GM23338 (cell line): ENCODE results near the gene CNGA1. TPM values are rescaled to one million over a fixed set of nuclear protein-coding genes. Genes with fewer than 3 reads are reported as not detected.

Source experiments
- ATAC-seq: fragments of 200-7000 bp; cut with Tn5 transposase; 3 replicates; pipeline ENCODE4 v1.9.1; 2020
- DNase-seq: peaks from one replicate; pipeline ENCODE4 v3.0.0-alpha.2; 2015; ENCODE audit warnings: low spot score
- H2AFZ ChIP-seq: fragments of 200-600 bp; sonication (generic); 2 replicates; pipeline ENCODE4 v1.8.0; 2016; ENCODE audit warnings: antibody characterized with exemption, mild to moderate bottlenecking, moderate library complexity
- H3F3A ChIP-seq: fragments of 200-600 bp; sonication (generic); replicated peaks from 2 replicates; pipeline ENCODE4 v1.8.0; 2017; ENCODE audit warnings: antibody characterized with exemption, mixed run types, low read depth
- H3K27ac ChIP-seq: fragments of 200-600 bp; sonication (generic); 2 replicates; pipeline ENCODE4 v1.6.1; 2016; ENCODE audit warnings: low read depth
- H3K27me3 ChIP-seq: fragments of 200-600 bp; sonication (generic); 2 replicates; pipeline ENCODE4 v1.8.0; 2016; ENCODE audit warnings: mild to moderate bottlenecking, mixed run types, moderate library complexity; ENCODE audit not compliant: insufficient read depth
- H3K36me3 ChIP-seq: fragments of 200-600 bp; sonication (generic); 2 replicates; pipeline ENCODE4 v1.8.0; 2016; ENCODE audit warnings: mild to moderate bottlenecking; ENCODE audit not compliant: insufficient read depth
- H3K4me1 ChIP-seq: fragments of 200-600 bp; sonication (generic); 2 replicates; pipeline ENCODE4 v1.8.0; 2016; ENCODE audit warnings: mild to moderate bottlenecking, moderate library complexity; ENCODE audit not compliant: insufficient read depth
- H3K4me2 ChIP-seq: fragments of 200-600 bp; sonication (generic); 2 replicates; pipeline ENCODE4 v1.7.1; 2017; ENCODE audit warnings: mixed run types
- H3K4me3 ChIP-seq: fragments of 200-600 bp; sonication (generic); 2 replicates; pipeline ENCODE4 v1.6.1; 2016; ENCODE audit warnings: mixed run types
- H3K79me2 ChIP-seq: fragments of 200-600 bp; sonication (generic); replicated peaks from 2 replicates; pipeline ENCODE4 v1.8.0; 2017; ENCODE audit warnings: mild to moderate bottlenecking; ENCODE audit not compliant: insufficient read depth
- H3K9me2 ChIP-seq: fragments of 200-600 bp; sonication (generic); 2 replicates; pipeline ENCODE4 v1.8.0; 2017; ENCODE audit not compliant: insufficient read depth
- H4K20me1 ChIP-seq: fragments of 200-600 bp; sonication (generic); replicated peaks from 2 replicates; pipeline ENCODE4 v1.8.0; 2017; ENCODE audit warnings: mild to moderate bottlenecking; ENCODE audit not compliant: insufficient read depth
- H3K27ac Mint-ChIP-seq: 2 replicates; pipeline ENCODE4 v1.8.0; 2020; ENCODE audit warnings: inconsistent platforms, mild to moderate bottlenecking, moderate library complexity, mixed read lengths
- H3K27me3 Mint-ChIP-seq: 3 replicates; pipeline ENCODE4 v1.8.0; 2022; ENCODE audit warnings: low read depth, mild to moderate bottlenecking, moderate library complexity, mixed read lengths, inconsistent platforms; ENCODE audit not compliant: insufficient read depth, poor library complexity
- H3K36me3 Mint-ChIP-seq: 3 replicates; pipeline ENCODE4 v1.8.0; 2021; ENCODE audit warnings: low read depth, mild to moderate bottlenecking, inconsistent platforms, moderate library complexity, mixed read lengths
- H3K4me1 Mint-ChIP-seq: 3 replicates; pipeline ENCODE4 v1.8.0; 2020; ENCODE audit warnings: mild to moderate bottlenecking, inconsistent platforms, mixed read lengths
- H3K4me3 Mint-ChIP-seq: 3 replicates; pipeline ENCODE4 v1.8.0; 2021; ENCODE audit warnings: moderate library complexity, mild to moderate bottlenecking, inconsistent platforms, mixed read lengths
- H3K9me3 Mint-ChIP-seq: 3 replicates; pipeline ENCODE4 v1.8.0; 2020; ENCODE audit warnings: moderate library complexity, mild to moderate bottlenecking, inconsistent platforms, mixed read lengths
- CREB1 ChIP-seq: fragments of 250-450 bp; sonication (Bioruptor Pico); IDR thresholded peaks from 2 replicates; pipeline ENCODE4 v1.5.0; 2020; ENCODE audit warnings: low read depth, mild to moderate bottlenecking, moderate library complexity
- EZH2phosphoT487 ChIP-seq: fragments of 200-600 bp; sonication (generic); IDR thresholded peaks from one replicate; pipeline ENCODE4 v1.8.1; 2018; ENCODE audit warnings: antibody characterized with exemption; ENCODE audit not compliant: unreplicated experiment
- JUNB ChIP-seq: IDR thresholded peaks from one replicate; pipeline ENCODE4 v1.6.1; 2016; ENCODE audit warnings: antibody characterized with exemption; ENCODE audit not compliant: unreplicated experiment
- ZNF114 ChIP-seq: fragments of 250-450 bp; sonication (Bioruptor Pico); IDR thresholded peaks from 2 replicates; pipeline ENCODE4 v1.5.0; 2020; ENCODE audit warnings: mild to moderate bottlenecking, moderate library complexity
- ZNF331 ChIP-seq: fragments of 250-450 bp; sonication (Bioruptor Pico); IDR thresholded peaks from 2 replicates; pipeline ENCODE4 v1.5.0; 2020; ENCODE audit warnings: low read depth, mild to moderate bottlenecking, moderate library complexity
- polyA plus RNA-seq: library from polyadenylated mRNA; unstranded; fragments of >200 nt; fragmentation: Nextera tagmentation; extraction: Ambion mirVana; gene quantifications from 2 replicates; pipeline ENCODE4 v1.2.1, GENCODE V29; 2016
- total RNA-seq: library from RNA; depleted of rRNA; stranded (reverse); fragments of >200 nt; shearing (Covaris generic); gene quantifications from 2 replicates; pipeline ENCODE4 v1.2.3, GENCODE V29; 2014
- TF ChIP-seq, protein P1 (sequence below): fragments of 250-450 bp; sonication (Bioruptor Pico); IDR thresholded peaks from 2 replicates; pipeline ENCODE4 v1.5.0; 2020; ENCODE audit warnings: mild to moderate bottlenecking, moderate library complexity
- TF ChIP-seq, protein P2 (sequence below): IDR thresholded peaks from one replicate; pipeline ENCODE4 v1.6.1; 2018; ENCODE audit warnings: antibody characterized with exemption; ENCODE audit not compliant: unreplicated experiment
- TF ChIP-seq, protein P3 (sequence below), 2 experiments: fragments of 200-600 bp in 1 of 2; sonication (generic) in 1 of 2; conservative IDR thresholded peaks; 2 replicates each; pipeline versions ENCODE4 v1.5.1 to v1.6.1; 2016 to 2017; ENCODE audit warnings: antibody characterized with exemption in 2 of 2, low read depth in 2 of 2, mild to moderate bottlenecking in 2 of 2, moderate library complexity in 1 of 2

CNGA1 gene
- total and polyA plus RNA-seq, 2 experiments from 2014 or later, result 3.3 to 4.9 TPM

DNA sequence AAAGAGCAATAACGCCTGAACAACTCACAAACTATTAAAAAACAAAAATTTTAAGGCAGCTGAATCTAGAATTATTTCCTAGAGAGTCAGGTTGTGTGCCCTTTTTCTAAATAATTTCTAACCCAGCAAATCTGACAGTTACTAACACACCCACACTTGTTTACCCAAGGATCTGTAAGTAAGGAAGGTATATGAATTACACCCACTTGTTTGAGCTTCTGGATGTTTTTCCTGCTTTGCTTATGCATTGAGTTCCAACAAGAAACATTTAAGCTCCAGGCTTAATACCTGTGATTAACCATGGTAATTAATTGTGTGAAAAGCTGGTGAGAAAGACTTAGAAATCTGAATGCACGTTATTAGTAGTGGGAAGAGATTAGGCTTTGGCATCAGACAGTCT lies 1.6 kb upstream of the CNGA1 start (continued):
- TF ChIP-seq, protein P1, sequence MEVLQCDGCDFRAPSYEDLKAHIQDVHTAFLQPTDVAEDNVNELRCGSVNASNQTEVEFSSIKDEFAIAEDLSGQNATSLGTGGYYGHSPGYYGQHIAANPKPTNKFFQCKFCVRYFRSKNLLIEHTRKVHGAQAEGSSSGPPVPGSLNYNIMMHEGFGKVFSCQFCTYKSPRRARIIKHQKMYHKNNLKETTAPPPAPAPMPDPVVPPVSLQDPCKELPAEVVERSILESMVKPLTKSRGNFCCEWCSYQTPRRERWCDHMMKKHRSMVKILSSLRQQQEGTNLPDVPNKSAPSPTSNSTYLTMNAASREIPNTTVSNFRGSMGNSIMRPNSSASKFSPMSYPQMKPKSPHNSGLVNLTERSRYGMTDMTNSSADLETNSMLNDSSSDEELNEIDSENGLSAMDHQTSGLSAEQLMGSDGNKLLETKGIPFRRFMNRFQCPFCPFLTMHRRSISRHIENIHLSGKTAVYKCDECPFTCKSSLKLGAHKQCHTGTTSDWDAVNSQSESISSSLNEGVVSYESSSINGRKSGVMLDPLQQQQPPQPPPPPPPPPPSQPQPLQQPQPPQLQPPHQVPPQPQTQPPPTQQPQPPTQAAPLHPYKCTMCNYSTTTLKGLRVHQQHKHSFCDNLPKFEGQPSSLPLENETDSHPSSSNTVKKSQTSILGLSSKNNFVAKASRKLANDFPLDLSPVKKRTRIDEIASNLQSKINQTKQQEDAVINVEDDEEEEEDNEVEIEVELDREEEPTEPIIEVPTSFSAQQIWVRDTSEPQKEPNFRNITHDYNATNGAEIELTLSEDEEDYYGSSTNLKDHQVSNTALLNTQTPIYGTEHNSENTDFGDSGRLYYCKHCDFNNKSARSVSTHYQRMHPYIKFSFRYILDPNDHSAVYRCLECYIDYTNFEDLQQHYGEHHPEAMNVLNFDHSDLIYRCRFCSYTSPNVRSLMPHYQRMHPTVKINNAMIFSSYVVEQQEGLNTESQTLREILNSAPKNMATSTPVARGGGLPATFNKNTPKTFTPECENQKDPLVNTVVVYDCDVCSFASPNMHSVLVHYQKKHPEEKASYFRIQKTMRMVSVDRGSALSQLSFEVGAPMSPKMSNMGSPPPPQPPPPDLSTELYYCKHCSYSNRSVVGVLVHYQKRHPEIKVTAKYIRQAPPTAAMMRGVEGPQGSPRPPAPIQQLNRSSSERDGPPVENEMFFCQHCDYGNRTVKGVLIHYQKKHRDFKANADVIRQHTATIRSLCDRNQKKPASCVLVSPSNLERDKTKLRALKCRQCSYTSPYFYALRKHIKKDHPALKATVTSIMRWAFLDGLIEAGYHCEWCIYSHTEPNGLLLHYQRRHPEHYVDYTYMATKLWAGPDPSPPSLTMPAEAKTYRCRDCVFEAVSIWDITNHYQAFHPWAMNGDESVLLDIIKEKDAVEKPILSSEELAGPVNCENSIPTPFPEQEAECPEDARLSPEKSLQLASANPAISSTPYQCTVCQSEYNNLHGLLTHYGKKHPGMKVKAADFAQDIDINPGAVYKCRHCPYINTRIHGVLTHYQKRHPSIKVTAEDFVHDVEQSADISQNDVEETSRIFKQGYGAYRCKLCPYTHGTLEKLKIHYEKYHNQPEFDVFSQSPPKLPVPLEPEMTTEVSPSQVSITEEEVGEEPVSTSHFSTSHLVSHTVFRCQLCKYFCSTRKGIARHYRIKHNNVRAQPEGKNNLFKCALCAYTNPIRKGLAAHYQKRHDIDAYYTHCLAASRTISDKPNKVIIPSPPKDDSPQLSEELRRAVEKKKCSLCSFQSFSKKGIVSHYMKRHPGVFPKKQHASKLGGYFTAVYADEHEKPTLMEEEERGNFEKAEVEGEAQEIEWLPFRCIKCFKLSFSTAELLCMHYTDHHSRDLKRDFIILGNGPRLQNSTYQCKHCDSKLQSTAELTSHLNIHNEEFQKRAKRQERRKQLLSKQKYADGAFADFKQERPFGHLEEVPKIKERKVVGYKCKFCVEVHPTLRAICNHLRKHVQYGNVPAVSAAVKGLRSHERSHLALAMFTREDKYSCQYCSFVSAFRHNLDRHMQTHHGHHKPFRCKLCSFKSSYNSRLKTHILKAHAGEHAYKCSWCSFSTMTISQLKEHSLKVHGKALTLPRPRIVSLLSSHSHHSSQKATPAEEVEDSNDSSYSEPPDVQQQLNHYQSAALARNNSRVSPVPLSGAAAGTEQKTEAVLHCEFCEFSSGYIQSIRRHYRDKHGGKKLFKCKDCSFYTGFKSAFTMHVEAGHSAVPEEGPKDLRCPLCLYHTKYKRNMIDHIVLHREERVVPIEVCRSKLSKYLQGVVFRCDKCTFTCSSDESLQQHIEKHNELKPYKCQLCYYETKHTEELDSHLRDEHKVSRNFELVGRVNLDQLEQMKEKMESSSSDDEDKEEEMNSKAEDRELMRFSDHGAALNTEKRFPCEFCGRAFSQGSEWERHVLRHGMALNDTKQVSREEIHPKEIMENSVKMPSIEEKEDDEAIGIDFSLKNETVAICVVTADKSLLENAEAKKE (CRISPR knock-in tag), result no peak
- TF ChIP-seq ZNF331 (CRISPR knock-in tag) (no peak), CREB1 (no peak)
- TF ChIP-seq, protein P2, sequence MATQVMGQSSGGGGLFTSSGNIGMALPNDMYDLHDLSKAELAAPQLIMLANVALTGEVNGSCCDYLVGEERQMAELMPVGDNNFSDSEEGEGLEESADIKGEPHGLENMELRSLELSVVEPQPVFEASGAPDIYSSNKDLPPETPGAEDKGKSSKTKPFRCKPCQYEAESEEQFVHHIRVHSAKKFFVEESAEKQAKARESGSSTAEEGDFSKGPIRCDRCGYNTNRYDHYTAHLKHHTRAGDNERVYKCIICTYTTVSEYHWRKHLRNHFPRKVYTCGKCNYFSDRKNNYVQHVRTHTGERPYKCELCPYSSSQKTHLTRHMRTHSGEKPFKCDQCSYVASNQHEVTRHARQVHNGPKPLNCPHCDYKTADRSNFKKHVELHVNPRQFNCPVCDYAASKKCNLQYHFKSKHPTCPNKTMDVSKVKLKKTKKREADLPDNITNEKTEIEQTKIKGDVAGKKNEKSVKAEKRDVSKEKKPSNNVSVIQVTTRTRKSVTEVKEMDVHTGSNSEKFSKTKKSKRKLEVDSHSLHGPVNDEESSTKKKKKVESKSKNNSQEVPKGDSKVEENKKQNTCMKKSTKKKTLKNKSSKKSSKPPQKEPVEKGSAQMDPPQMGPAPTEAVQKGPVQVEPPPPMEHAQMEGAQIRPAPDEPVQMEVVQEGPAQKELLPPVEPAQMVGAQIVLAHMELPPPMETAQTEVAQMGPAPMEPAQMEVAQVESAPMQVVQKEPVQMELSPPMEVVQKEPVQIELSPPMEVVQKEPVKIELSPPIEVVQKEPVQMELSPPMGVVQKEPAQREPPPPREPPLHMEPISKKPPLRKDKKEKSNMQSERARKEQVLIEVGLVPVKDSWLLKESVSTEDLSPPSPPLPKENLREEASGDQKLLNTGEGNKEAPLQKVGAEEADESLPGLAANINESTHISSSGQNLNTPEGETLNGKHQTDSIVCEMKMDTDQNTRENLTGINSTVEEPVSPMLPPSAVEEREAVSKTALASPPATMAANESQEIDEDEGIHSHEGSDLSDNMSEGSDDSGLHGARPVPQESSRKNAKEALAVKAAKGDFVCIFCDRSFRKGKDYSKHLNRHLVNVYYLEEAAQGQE, result no peak

DNA sequence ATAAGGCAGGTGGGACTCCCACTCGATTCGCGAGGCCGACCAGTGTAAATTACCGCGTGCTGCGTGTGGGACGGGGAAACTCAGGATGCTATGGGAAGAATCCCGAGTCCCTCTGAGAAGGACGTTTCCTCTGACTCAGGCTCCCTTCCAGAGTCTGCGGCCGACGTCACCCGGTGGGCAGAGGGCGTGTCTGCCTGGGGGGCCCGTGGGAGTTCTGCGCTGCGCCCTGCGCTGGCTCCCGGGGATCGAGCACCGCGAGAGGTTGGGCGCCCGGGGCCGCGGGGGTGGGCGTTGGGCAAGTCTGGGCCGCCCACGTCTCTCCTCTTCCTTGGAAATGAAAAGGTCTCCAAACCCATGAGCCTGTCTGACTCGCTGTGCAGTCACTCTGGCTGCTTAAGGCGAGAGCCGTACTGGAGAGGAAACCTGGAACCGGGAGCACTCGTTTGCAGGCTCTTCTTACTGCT lies 659 bp upstream of the CNGA1 start:
- Histone ChIP-seq H3K4me1 (peaks cover 14% of the 10 kb centered on the region; the same call in 1 of the 2 replicates), H3K36me3 (no peaks in the 10 kb centered on the region), H3K27me3 (peaks cover 17% of the 10 kb centered on the region), H2AFZ (peak overlapping the region; percentile 99), H3K27ac (no peak overlapping the region), H3K79me2 (peaks cover 24% of the 10 kb centered on the region), H3K4me3 (peak overlapping the region; percentile 97), H3F3A (peaks cover 5% of the 10 kb centered on the region; the same call in 1 of the 2 replicates), H3K9me2 (peaks cover 8% of the 10 kb centered on the region; the same call in 1 of the 2 replicates), H3K4me2 (peak overlapping the region; percentile 98), H4K20me1 (peaks cover 7% of the 10 kb centered on the region)
- peaks cover 10% of the 10 kb centered on the region for H3K27me3 Mint-ChIP-seq
- H3K27ac Mint-ChIP-seq, result peak overlapping the region; percentile 56; the same call in 1 of the 2 replicates
- H3K4me1 Mint-ChIP-seq, result peaks cover 11% of the 10 kb centered on the region
- peak overlapping the region; percentile 92 for H3K4me3 Mint-ChIP-seq
- H3K9me3 Mint-ChIP-seq, result peaks cover 2% of the 10 kb centered on the region; the same call in 1 of the 3 replicates
- TF ChIP-seq, protein P3, sequence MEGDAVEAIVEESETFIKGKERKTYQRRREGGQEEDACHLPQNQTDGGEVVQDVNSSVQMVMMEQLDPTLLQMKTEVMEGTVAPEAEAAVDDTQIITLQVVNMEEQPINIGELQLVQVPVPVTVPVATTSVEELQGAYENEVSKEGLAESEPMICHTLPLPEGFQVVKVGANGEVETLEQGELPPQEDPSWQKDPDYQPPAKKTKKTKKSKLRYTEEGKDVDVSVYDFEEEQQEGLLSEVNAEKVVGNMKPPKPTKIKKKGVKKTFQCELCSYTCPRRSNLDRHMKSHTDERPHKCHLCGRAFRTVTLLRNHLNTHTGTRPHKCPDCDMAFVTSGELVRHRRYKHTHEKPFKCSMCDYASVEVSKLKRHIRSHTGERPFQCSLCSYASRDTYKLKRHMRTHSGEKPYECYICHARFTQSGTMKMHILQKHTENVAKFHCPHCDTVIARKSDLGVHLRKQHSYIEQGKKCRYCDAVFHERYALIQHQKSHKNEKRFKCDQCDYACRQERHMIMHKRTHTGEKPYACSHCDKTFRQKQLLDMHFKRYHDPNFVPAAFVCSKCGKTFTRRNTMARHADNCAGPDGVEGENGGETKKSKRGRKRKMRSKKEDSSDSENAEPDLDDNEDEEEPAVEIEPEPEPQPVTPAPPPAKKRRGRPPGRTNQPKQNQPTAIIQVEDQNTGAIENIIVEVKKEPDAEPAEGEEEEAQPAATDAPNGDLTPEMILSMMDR (conservative IDR thresholded peaks at IDR 0.05; ENCODE audit: low read depth in 2 of 2), result no peak
- TF ChIP-seq JUNB, result no peak
- TF ChIP-seq ZNF114, result no peak
- no peak for TF ChIP-seq EZH2phosphoT487
- TF ChIP-seq CREB1, result peak; percentile 52; the same call in 1 of the 2 replicates
- peak; percentile 66 for ATAC-seq
- DNase-seq, result peak; percentile 73
- H3K36me3 Mint-ChIP-seq, result peaks cover 11% of the 10 kb centered on the region
